Omental fat pad (tissue), 4 donors: ENCODE measurements around the gene TMCC1. TPM values are rescaled to one million over a fixed set of nuclear protein-coding genes. Genes with fewer than 3 reads are reported as not detected.

Experiments
- ATAC-seq: fragments of 150-250 bp; one replicate; pipeline ENCODE4 v1.9.1; 2016; ENCODE audit warnings: mild to moderate bottlenecking, moderate library complexity; ENCODE audit not compliant: low FRiP score
- DNase-seq: peaks from one replicate; pipeline ENCODE4 v3.0.0-alpha.2; 2019; ENCODE audit warnings: low spot score
- CTCF ChIP-seq, 3 donors: fragments of 450-650 bp; IDR thresholded peaks; one replicate each; pipeline ENCODE4 v1.5.1; 2016 to 2017; ENCODE audit warnings: antibody characterized with exemption in 3 of 3, mild to moderate bottlenecking in 3 of 3, moderate library complexity in 2 of 3
- total RNA-seq, 4 donors: library from RNA; depleted of rRNA; stranded (reverse); fragments of >200 nt; gene quantifications; one replicate each; pipeline ENCODE4 v1.1.0, GENCODE V29; 2016

Gene TMCC1
- total RNA-seq, 4 donors from 2014 or later, result 14.6 to 33.5 (median 23.2) TPM

GRCh38 chr3:129777806-129778205 lies 115.7 kb downstream of the TMCC1 start:
- no peak for TF ChIP-seq CTCF (IDR thresholded peaks at IDR 0.05)
- ATAC-seq (no peak), DNase-seq (no peak)

DNA sequence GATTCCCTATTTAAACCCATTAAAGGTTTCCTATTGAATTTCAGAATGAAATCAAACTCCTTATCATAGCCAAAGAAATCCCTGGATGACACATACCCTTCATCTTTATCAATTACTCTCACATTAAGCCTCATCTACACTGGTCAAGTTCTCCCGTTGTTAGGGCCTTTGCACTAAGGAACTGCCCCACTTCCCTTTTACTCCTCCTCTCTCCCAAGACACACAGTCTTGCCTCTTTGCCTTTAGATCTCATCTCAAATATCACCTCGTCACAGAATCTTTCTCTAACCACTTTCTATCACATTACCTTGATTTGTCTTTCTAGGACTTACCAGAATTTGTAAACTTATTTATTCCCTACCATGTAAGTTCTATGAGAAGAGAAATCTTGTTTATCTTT lies 117.6 kb downstream of the TMCC1 start:
- ATAC-seq (no peak), DNase-seq (no peak)
- no peak for TF ChIP-seq CTCF (IDR thresholded peaks at IDR 0.05)

GRCh38 chr3:129773691-129774663 lies 119.5 kb downstream of the TMCC1 start:
- ATAC-seq (no peak), DNase-seq (no peak)
- no peak for TF ChIP-seq CTCF (IDR thresholded peaks at IDR 0.05)

DNA sequence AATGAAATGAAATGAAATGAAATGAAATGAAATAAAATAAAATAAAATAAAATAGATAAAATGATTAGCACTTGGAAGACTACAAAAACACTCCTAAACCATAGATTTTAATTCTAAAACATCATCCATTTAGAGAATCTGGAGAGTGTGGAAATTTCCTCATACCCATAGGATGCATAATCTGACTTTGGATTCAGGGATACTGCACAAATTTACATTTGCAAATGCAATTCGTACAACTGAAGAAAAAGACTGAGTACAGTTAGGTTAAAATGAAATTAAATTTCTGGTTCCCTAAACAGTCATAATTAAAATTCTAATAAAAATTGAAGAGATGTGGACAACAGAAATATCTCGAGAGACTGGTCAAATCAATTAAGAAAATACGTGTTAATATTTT lies 122.9 kb downstream of the TMCC1 start:
- no peak for TF ChIP-seq CTCF (IDR thresholded peaks at IDR 0.05)
- DNase-seq (no peak), ATAC-seq (no peak)

- no peak for ATAC-seq
- TF ChIP-seq CTCF (IDR thresholded peaks at IDR 0.05), result no peak
- no peak for DNase-seq
Measured at GRCh38 chr3:129769616-129770015, 123.9 kb downstream of the TMCC1 start.

DNA sequence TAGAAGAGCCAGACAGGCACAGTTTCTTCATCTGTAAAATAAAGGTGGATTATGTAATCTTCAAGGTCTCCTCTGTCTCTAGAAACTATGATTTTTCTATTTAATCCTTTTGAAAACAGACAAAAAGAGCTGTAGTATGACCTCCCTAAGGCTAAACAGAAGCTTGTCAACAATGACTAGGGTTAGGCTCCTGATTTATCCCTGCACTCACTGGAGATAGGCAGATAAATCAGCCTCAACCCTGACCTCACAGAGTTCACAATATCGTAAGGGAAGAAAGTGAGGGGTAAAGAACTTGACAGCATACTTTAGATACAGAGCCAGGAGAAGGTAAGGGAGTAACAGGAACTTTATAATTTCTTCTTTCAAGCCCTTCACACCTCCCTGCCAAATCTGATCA lies 124.8 kb downstream of the TMCC1 start:
- DNase-seq (no peak), ATAC-seq (no peak)
- no peak for TF ChIP-seq CTCF (IDR thresholded peaks at IDR 0.05)

GRCh38 chr3:129766135-129766534 lies 127.4 kb downstream of the TMCC1 start:
- DNase-seq, result no peak
- no peak for TF ChIP-seq CTCF (IDR thresholded peaks at IDR 0.05)
- ATAC-seq, result no peak
